Suprapubic skin (tissue), 4 donors: Measurements from ENCODE around the gene NDOR1. TPM values are rescaled to one million over a fixed set of nuclear protein-coding genes. Genes with fewer than 3 reads are reported as not detected.
"Not testable (repeated sequence)": the region's sequence is repeated elsewhere in the genome, so short reads cannot be mapped to it uniquely, and the experiment has no call there.

Experiments used
- DNase-seq, 2 donors: peaks; one replicate each; pipeline ENCODE4 v3.0.0-alpha.2; 2019; ENCODE audit warnings: low spot score in 2 of 2
- H3K27ac ChIP-seq: fragments of 200-600 bp; sonication (generic); one replicate; pipeline ENCODE4 v1.5.1; 2019
- H3K27me3 ChIP-seq: fragments of 200-600 bp; sonication (generic); one replicate; pipeline ENCODE4 v1.5.1; 2019
- H3K36me3 ChIP-seq: fragments of 200-600 bp; sonication (generic); one replicate; pipeline ENCODE4 v1.5.1; 2019
- H3K4me1 ChIP-seq: fragments of 200-600 bp; sonication (generic); one replicate; pipeline ENCODE4 v1.5.1; 2019
- H3K4me3 ChIP-seq: fragments of 200-600 bp; sonication (generic); one replicate; pipeline ENCODE4 v1.5.1; 2019; ENCODE audit warnings: mild to moderate bottlenecking
- H3K9me3 ChIP-seq: fragments of 200-600 bp; sonication (generic); one replicate; pipeline ENCODE4 v1.5.1; 2019
- CTCF ChIP-seq, 2 donors: fragments of 200-600 bp in 1 of 2; fragments of 450-650 bp in 1 of 2; sonication (generic) in 1 of 2; IDR thresholded peaks; one replicate each; pipeline ENCODE4 v1.5.1; 2016 to 2019; ENCODE audit warnings: antibody characterized with exemption in 2 of 2, mild to moderate bottlenecking in 1 of 2, moderate library complexity in 1 of 2
- EP300 ChIP-seq: sonication (generic); formaldehyde crosslinking; IDR thresholded peaks from one replicate; pipeline ENCODE4 v1.6.1; 2017; ENCODE audit warnings: antibody characterized with exemption
- POLR2A ChIP-seq, 2 donors: fragments of 450-650 bp; IDR thresholded peaks; one replicate each; pipeline ENCODE4 v1.6.1; 2017; ENCODE audit warnings: antibody characterized with exemption in 2 of 2, mild to moderate bottlenecking in 2 of 2, moderate library complexity in 2 of 2
- POLR2AphosphoS5 ChIP-seq, 3 donors: sonication (generic); formaldehyde crosslinking; IDR thresholded peaks; one replicate each; pipeline ENCODE4 v1.6.1; 2017; ENCODE audit warnings: antibody characterized with exemption in 3 of 3
- WGBS: methylation state at CpG from one replicate; pipeline ENCODE4 v1.1.5; 2018; 5-methylcytosine and 5-hydroxymethylcytosine counted together
- total RNA-seq, 4 donors: library from RNA; depleted of rRNA; stranded (reverse); fragments of >200 nt; gene quantifications; one replicate each; pipeline ENCODE4 v1.1.0, GENCODE V29; 2016

Gene NDOR1
- total RNA-seq, 4 donors from 2014 or later: 13.4 to 21.0 (median 20.6) TPM

DNA sequence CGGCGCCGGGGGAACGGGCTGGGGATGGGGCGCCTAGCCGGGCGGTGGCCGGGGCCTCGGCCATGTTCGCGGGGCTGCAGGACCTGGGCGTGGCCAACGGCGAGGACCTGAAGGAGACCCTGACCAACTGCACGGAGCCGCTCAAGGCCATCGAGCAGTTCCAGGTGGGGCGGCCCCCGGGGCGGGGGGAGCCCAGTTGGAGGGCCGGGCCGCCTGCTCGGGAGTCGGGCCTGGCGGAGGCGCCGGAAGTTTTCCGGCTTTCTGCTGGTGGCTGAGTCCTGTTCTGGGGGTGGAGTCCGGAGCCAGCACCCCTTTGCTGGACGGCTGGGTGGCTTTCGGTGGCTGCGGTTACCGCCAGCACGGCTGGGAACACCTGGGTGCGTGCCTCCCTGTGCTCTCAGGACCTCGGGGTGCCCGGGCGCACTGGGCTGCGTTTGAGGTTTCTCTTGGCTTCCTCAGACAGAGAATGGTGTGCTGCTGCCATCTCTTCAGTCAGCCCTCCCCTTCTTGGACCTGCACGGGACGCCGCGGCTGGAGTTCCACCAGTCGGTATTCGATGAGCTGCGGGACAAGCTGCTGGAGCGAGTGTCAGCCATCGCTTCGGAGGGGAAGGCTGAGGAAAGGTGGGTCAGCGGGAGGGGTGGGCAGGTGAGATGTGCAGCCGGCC, 50.1 kb downstream of the NDOR1 start:
- no peak for TF ChIP-seq POLR2A (IDR thresholded peaks at IDR 0.05)
- TF ChIP-seq POLR2AphosphoS5 (IDR thresholded peaks at IDR 0.05): no peak
- no peak for TF ChIP-seq EP300
- no peak for TF ChIP-seq CTCF (IDR thresholded peaks at IDR 0.05)
- Histone ChIP-seq H3K36me3 (peaks cover 19% of the 10 kb centered on the region), H3K4me1 (peaks cover 29% of the 10 kb centered on the region), H3K27me3 (no peaks in the 10 kb centered on the region), H3K4me3 (peak overlapping the region; percentile 93), H3K27ac (peak overlapping the region; percentile 77), H3K9me3 (no peaks in the 10 kb centered on the region)
- no peak for DNase-seq
- 17% methylated on average over 4 of the region's 51 CpGs for WGBS

- Histone ChIP-seq H3K36me3 (peaks cover 19% of the 10 kb centered on the region), H3K27ac (no peak overlapping the region), H3K9me3 (no peaks in the 10 kb centered on the region), H3K4me1 (peaks cover 29% of the 10 kb centered on the region), H3K27me3 (no peaks in the 10 kb centered on the region), H3K4me3 (peak overlapping the region; percentile 93)
- 90% methylated on average over 6 of the region's 15 CpGs for WGBS
- TF ChIP-seq POLR2AphosphoS5 (IDR thresholded peaks at IDR 0.05) (no peak), CTCF (IDR thresholded peaks at IDR 0.05) (no peak), EP300 (no peak), POLR2A (IDR thresholded peaks at IDR 0.05) (no peak)
- DNase-seq: no peak
Observed at GRCh38 chr9:137256362-137256761, 50.9 kb downstream of the NDOR1 start.

GRCh38 chr9:137256856-137257255, 51.4 kb downstream of the NDOR1 start:
- WGBS: 92% methylated on average over 4 of the region's 15 CpGs
- Histone ChIP-seq H3K4me1 (peaks cover 30% of the 10 kb centered on the region), H3K4me3 (peak overlapping the region; percentile 93), H3K9me3 (no peaks in the 10 kb centered on the region), H3K27ac (no peak overlapping the region), H3K27me3 (no peaks in the 10 kb centered on the region), H3K36me3 (peaks cover 19% of the 10 kb centered on the region)
- TF ChIP-seq POLR2A (IDR thresholded peaks at IDR 0.05) (no peak), EP300 (no peak), POLR2AphosphoS5 (IDR thresholded peaks at IDR 0.05) (no peak), CTCF (IDR thresholded peaks at IDR 0.05) (no peak)
- no peak for DNase-seq

- peaks cover 48% of the 10 kb centered on the region for H3K36me3 ChIP-seq
- H3K27ac ChIP-seq, H3K9me3 ChIP-seq, H3K27me3 ChIP-seq, H3K4me3 ChIP-seq, H3K4me1 ChIP-seq: not testable (repeated sequence)
- peak in 1 of 2 donors; percentile 44 for DNase-seq
- TF ChIP-seq CTCF (IDR thresholded peaks at IDR 0.05): peak in 1 of 2 donors; percentile 39
- 47% methylated on average over 8 of the region's 15 CpGs for WGBS
Observed at GRCh38 chr9:137262173-137262908, 56.8 kb downstream of the NDOR1 start.

DNA sequence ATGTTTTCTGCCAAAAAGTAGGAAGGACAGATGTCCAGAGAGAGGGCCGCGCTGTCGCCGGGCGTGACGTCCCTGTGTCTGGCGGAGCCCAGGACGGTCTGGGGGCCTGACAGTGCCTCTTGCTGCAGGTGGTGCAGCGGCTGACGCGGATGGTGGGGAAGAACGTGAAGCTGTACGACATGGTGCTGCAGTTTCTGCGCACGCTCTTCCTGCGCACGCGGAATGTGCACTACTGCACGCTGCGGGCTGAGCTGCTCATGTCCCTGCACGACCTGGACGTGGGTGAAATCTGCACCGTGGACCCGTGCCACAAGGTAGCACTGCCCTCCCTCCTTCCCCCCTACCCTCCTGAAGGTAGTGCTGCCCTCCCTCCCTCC, 57.4 kb downstream of the NDOR1 start:
- WGBS: 92% methylated on average over 24 of the region's 24 CpGs
- Histone ChIP-seq H3K36me3 (peaks cover 49% of the 10 kb centered on the region), H3K4me3 (no peak overlapping the region), H3K9me3 (no peaks in the 10 kb centered on the region), H3K27me3 (no peaks in the 10 kb centered on the region), H3K27ac (no peak overlapping the region), H3K4me1 (peaks cover 5% of the 10 kb centered on the region)
- TF ChIP-seq POLR2A (IDR thresholded peaks at IDR 0.05): no peak
- TF ChIP-seq EP300: no peak
- TF ChIP-seq POLR2AphosphoS5 (IDR thresholded peaks at IDR 0.05): no peak
- no peak for TF ChIP-seq CTCF (IDR thresholded peaks at IDR 0.05)
- peak in 1 of 2 donors; percentile 64 for DNase-seq
